GM12874 (cell line): ENCODE results near the gene FLNB.

ENCODE experiments used
- CTCF ChIP-seq: IDR thresholded peaks from 2 replicates; pipeline ENCODE4 v1.5.1; 2011; ENCODE audit warnings: low read depth, mild to moderate bottlenecking, control low read depth, low read length, moderate library complexity; ENCODE audit not compliant: insufficient read depth

The FLNB gene

GRCh38 chr3:57998366-57999283 is 9.6 kb upstream of the FLNB start:
- no peak for TF ChIP-seq CTCF

GRCh38 chr3:57999417-58000115 is 8.7 kb upstream of the FLNB start:
- no peak for TF ChIP-seq CTCF

- no peak for TF ChIP-seq CTCF
Measured at GRCh38 chr3:58000306-58001085, 7.7 kb upstream of the FLNB start.

GRCh38 chr3:58001086-58001467 is 7.1 kb upstream of the FLNB start:
- no peak for TF ChIP-seq CTCF

GRCh38 chr3:58001979-58002378 is 6.2 kb upstream of the FLNB start:
- no peak for TF ChIP-seq CTCF

- TF ChIP-seq CTCF = no peak
Measured at GRCh38 chr3:58003093-58003492, 5.1 kb upstream of the FLNB start.

GRCh38 chr3:58004973-58005372 is 3.2 kb upstream of the FLNB start:
- TF ChIP-seq CTCF = no peak
